ENCODE data around the gene TACO1.

DNA sequence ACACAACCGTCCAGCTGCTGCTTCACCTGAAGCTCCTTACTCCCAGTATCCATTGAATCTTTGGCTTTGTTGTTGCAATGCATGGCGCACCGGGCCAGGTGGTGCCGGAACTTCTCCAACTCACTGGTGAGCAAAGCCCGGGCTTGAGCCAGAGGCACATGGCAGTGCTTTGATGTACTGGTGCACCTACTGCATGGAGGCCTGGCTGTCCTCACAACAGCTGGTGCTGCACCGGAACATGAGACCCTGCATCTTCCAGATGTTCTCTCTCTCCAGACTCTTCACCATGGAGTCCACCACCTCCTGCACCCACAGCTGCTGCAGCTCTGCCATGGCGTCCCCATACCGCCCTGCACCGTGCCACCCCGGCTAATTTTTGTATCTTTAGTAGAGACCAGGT lies 10.2 kb downstream of the TACO1 start:
- TF ChIP-seq POLR2A (IDR thresholded peaks at IDR 0.05) (no peak), EP300 (IDR thresholded peaks at IDR 0.05) (no peak), POLR2AphosphoS5 (IDR thresholded peaks at IDR 0.05) (no peak)
- TF ChIP-seq, protein P1, sequence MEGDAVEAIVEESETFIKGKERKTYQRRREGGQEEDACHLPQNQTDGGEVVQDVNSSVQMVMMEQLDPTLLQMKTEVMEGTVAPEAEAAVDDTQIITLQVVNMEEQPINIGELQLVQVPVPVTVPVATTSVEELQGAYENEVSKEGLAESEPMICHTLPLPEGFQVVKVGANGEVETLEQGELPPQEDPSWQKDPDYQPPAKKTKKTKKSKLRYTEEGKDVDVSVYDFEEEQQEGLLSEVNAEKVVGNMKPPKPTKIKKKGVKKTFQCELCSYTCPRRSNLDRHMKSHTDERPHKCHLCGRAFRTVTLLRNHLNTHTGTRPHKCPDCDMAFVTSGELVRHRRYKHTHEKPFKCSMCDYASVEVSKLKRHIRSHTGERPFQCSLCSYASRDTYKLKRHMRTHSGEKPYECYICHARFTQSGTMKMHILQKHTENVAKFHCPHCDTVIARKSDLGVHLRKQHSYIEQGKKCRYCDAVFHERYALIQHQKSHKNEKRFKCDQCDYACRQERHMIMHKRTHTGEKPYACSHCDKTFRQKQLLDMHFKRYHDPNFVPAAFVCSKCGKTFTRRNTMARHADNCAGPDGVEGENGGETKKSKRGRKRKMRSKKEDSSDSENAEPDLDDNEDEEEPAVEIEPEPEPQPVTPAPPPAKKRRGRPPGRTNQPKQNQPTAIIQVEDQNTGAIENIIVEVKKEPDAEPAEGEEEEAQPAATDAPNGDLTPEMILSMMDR (IDR thresholded peaks at IDR 0.05), result no peak
